Mesenchymal stem cell (in vitro differentiated cells and primary cell): ENCODE results near the gene PBX1.

Experiments
- DNase-seq: peaks from one replicate; pipeline ENCODE4 v3.0.0-alpha.2; 2013
- H2AFZ ChIP-seq: one replicate; pipeline ENCODE4 v1.6.1; 2013; ENCODE audit warnings: low read depth, mild to moderate bottlenecking, control low read depth, inconsistent platforms, low read length, moderate library complexity
- H2AK5ac ChIP-seq: 2 replicates; pipeline ENCODE4 v1.6.1; 2013; ENCODE audit warnings: low read length, moderate library complexity, mild to moderate bottlenecking, inconsistent platforms; ENCODE audit not compliant: severe bottlenecking
- H2BK120ac ChIP-seq: one replicate; pipeline ENCODE4 v1.6.1; 2013; ENCODE audit warnings: low read depth, mild to moderate bottlenecking, inconsistent platforms, low read length, moderate library complexity
- H2BK12ac ChIP-seq, 2 experiments: one replicate each; pipeline ENCODE4 v1.6.1; 2013; ENCODE audit warnings: inconsistent platforms in 2 of 2, low read length in 2 of 2, mild to moderate bottlenecking in 2 of 2, moderate library complexity in 2 of 2, control low read depth in 1 of 2
- H2BK15ac ChIP-seq: one replicate; pipeline ENCODE4 v1.6.1; 2013; ENCODE audit warnings: mild to moderate bottlenecking, low read depth, inconsistent platforms; ENCODE audit not compliant: poor library complexity, severe bottlenecking
- H2BK5ac ChIP-seq: 2 replicates; pipeline ENCODE4 v1.6.1; 2013; ENCODE audit warnings: low read depth, mild to moderate bottlenecking, low read length, control low read depth, inconsistent platforms; ENCODE audit not compliant: poor library complexity, severe bottlenecking
- H3K14ac ChIP-seq, 2 experiments: one replicate each; pipeline ENCODE4 v1.6.1; 2013; ENCODE audit warnings: inconsistent platforms in 2 of 2, low read length in 2 of 2, control low read depth in 1 of 2, mild to moderate bottlenecking in 1 of 2, moderate library complexity in 1 of 2
- H3K18ac ChIP-seq, 2 experiments: one replicate each; pipeline ENCODE4 v1.6.1; 2013; ENCODE audit warnings: inconsistent platforms in 2 of 2, low read length in 2 of 2, control low read depth in 1 of 2, low read depth in 1 of 2, mild to moderate bottlenecking in 1 of 2
- H3K23ac ChIP-seq, 2 experiments: one replicate each; pipeline ENCODE4 v1.6.1; 2013; ENCODE audit warnings: inconsistent platforms in 2 of 2, low read length in 2 of 2, mild to moderate bottlenecking in 2 of 2, moderate library complexity in 2 of 2, control low read depth in 1 of 2
- H3K27ac ChIP-seq: 2 replicates; pipeline ENCODE4 v1.5.1; 2013; ENCODE audit warnings: mild to moderate bottlenecking, moderate library complexity, low read length, control low read depth, inconsistent platforms; ENCODE audit not compliant: poor library complexity, severe bottlenecking
- H3K27me3 ChIP-seq, 2 experiments: 2 replicates each; pipeline versions ENCODE4 v1.6.1 to v1.7.0; 2013; ENCODE audit warnings: low read length in 2 of 2, mild to moderate bottlenecking in 2 of 2, moderate library complexity in 2 of 2, control low read depth in 1 of 2, inconsistent platforms in 1 of 2; ENCODE audit not compliant: control insufficient read depth in 1 of 2, insufficient read depth in 1 of 2
- H3K36me3 ChIP-seq, 2 experiments: 2 replicates each; pipeline versions ENCODE4 v1.6.1 to v1.7.0; 2013; ENCODE audit warnings: low read length in 2 of 2, control low read depth in 1 of 2, inconsistent platforms in 1 of 2, low read depth in 1 of 2, mild to moderate bottlenecking in 1 of 2; ENCODE audit not compliant: insufficient read depth in 2 of 2, control insufficient read depth in 1 of 2
- H3K4ac ChIP-seq, 2 experiments: one replicate each; pipeline ENCODE4 v1.6.1; 2013; ENCODE audit warnings: inconsistent platforms in 2 of 2, low read length in 2 of 2, mild to moderate bottlenecking in 2 of 2, moderate library complexity in 2 of 2, control low read depth in 1 of 2, low read depth in 1 of 2
- H3K4me1 ChIP-seq: 2 replicates; pipeline ENCODE4 v1.6.1; 2013; ENCODE audit warnings: low read depth, low read length, control low read depth; ENCODE audit not compliant: control insufficient read depth, insufficient read depth
- H3K4me2 ChIP-seq: 2 replicates; pipeline ENCODE4 v1.6.1; 2013; ENCODE audit warnings: low read length, mild to moderate bottlenecking, inconsistent platforms; ENCODE audit not compliant: poor library complexity, severe bottlenecking
- H3K4me3 ChIP-seq, 2 experiments: 2 replicates each; pipeline versions ENCODE4 v1.5.1 to v1.7.0; 2013; ENCODE audit warnings: low read length in 2 of 2, mild to moderate bottlenecking in 2 of 2, control low read depth in 1 of 2, low read depth in 1 of 2; ENCODE audit not compliant: insufficient read depth in 1 of 2
- H3K79me1 ChIP-seq: replicated peaks from 2 replicates; pipeline ENCODE4 v1.6.1; 2013; ENCODE audit warnings: mild to moderate bottlenecking, control low read depth, low read length, inconsistent platforms; ENCODE audit not compliant: poor library complexity, severe bottlenecking
- H3K9ac ChIP-seq: 2 replicates; pipeline ENCODE4 v1.7.0; 2013; ENCODE audit warnings: mild to moderate bottlenecking, low read length, moderate library complexity
- H3K9me3 ChIP-seq: 2 replicates; pipeline ENCODE4 v1.7.0; 2013; ENCODE audit warnings: mild to moderate bottlenecking, low read length; ENCODE audit not compliant: control insufficient read depth
- H4K8ac ChIP-seq: one replicate; pipeline ENCODE4 v1.6.1; 2013; ENCODE audit warnings: inconsistent platforms, mild to moderate bottlenecking, low read length, moderate library complexity
- H4K91ac ChIP-seq: one replicate; pipeline ENCODE4 v1.6.1; 2013; ENCODE audit warnings: mild to moderate bottlenecking, low read length, inconsistent platforms
- WGBS: methylation state at CpG from one replicate; pipeline ENCODE4 v1.1.7; 2013; ENCODE audit warnings: mixed read lengths; 5-methylcytosine and 5-hydroxymethylcytosine counted together

Gene PBX1

GRCh38 chr1:164785841-164786534, 227.0 kb downstream of the PBX1 start:
- Histone ChIP-seq H3K27ac (no peak overlapping the region), H3K4me1 (peaks cover 9% of the 10 kb centered on the region), H3K14ac (no peak overlapping the region), H3K4me2 (no peak overlapping the region), H2BK12ac (peak overlapping the region in 1 of 2 experiments; percentile 98), H3K9me3 (no peaks in the 10 kb centered on the region), H3K27me3 (no peaks in the 10 kb centered on the region), H2BK120ac (peak overlapping the region; percentile 0), H3K18ac (peak overlapping the region; percentile 58 to 74), H2BK5ac (no peak overlapping the region), H3K4me3 (no peak overlapping the region), H4K8ac (no peak overlapping the region), H3K9ac (peak overlapping the region; percentile 40), H3K36me3 (no peaks in the 10 kb centered on the region), H3K79me1 (peaks cover 8% of the 10 kb centered on the region), H2AFZ (no peak overlapping the region), H2BK15ac (no peak overlapping the region), H3K4ac (peak overlapping the region in 1 of 2 experiments; percentile 55), H2AK5ac (peak overlapping the region; percentile 83), H3K23ac (peak overlapping the region in 1 of 2 experiments; percentile 36), H4K91ac (peak overlapping the region; percentile 64)
- no peak for DNase-seq
- 98% methylated on average over 5 of the region's 6 CpGs for WGBS

- peak; percentile 77 for DNase-seq
- no peak overlapping the region for H4K8ac ChIP-seq
- no peak overlapping the region for H4K91ac ChIP-seq
- H3K79me1 ChIP-seq = peaks cover 8% of the 10 kb centered on the region
- no peak overlapping the region for H3K27ac ChIP-seq
- no peak overlapping the region for H3K18ac ChIP-seq
- no peak overlapping the region for H2AK5ac ChIP-seq
- H3K9ac ChIP-seq = peak overlapping the region; percentile 58
- no peak overlapping the region for H2AFZ ChIP-seq
- peaks cover 8% of the 10 kb centered on the region for H3K4me1 ChIP-seq
- H3K4ac ChIP-seq = peak overlapping the region in 1 of 2 experiments; percentile 24
- no peaks in the 10 kb centered on the region for H3K36me3 ChIP-seq
- H2BK12ac ChIP-seq = no peak overlapping the region
- H3K9me3 ChIP-seq = no peaks in the 10 kb centered on the region
- peak overlapping the region; percentile 44 for H2BK15ac ChIP-seq
- H3K4me2 ChIP-seq = peak overlapping the region; percentile 3
- WGBS = 36% methylated on average over 5 of the region's 10 CpGs
- H3K4me3 ChIP-seq = no peak overlapping the region
- no peaks in the 10 kb centered on the region for H3K27me3 ChIP-seq
- H3K14ac ChIP-seq = no peak overlapping the region
- no peak overlapping the region for H2BK120ac ChIP-seq
- H2BK5ac ChIP-seq = no peak overlapping the region
- H3K23ac ChIP-seq = no peak overlapping the region
Measured at GRCh38 chr1:164786980-164787833, 228.2 kb downstream of the PBX1 start.

GRCh38 chr1:164787834-164788231, 228.8 kb downstream of the PBX1 start:
- Histone ChIP-seq H3K9me3 (no peaks in the 10 kb centered on the region), H3K4ac (no peak overlapping the region), H3K14ac (no peak overlapping the region), H2AK5ac (no peak overlapping the region), H3K79me1 (peaks cover 8% of the 10 kb centered on the region), H3K27ac (no peak overlapping the region), H2BK12ac (no peak overlapping the region), H3K4me3 (no peak overlapping the region), H3K9ac (peak overlapping the region; percentile 58), H2AFZ (no peak overlapping the region), H3K27me3 (no peaks in the 10 kb centered on the region), H3K23ac (no peak overlapping the region), H3K4me2 (no peak overlapping the region), H4K91ac (no peak overlapping the region), H3K18ac (no peak overlapping the region), H2BK5ac (no peak overlapping the region), H3K36me3 (peaks cover 5 to 6% of the 10 kb centered on the region in 2 experiments), H3K4me1 (peaks cover 8% of the 10 kb centered on the region), H2BK120ac (no peak overlapping the region), H2BK15ac (no peak overlapping the region), H4K8ac (no peak overlapping the region)
- DNase-seq = no peak
- WGBS = 85% methylated on average over 6 of the region's 8 CpGs

- Histone ChIP-seq H2BK120ac (no peak overlapping the region), H3K36me3 (peaks cover 7 to 17% of the 10 kb centered on the region in 2 experiments), H3K4me2 (no peak overlapping the region), H3K4ac (no peak overlapping the region), H2AFZ (no peak overlapping the region), H3K79me1 (peaks cover 8% of the 10 kb centered on the region), H2BK15ac (no peak overlapping the region), H3K27me3 (no peaks in the 10 kb centered on the region), H3K18ac (no peak overlapping the region), H2BK5ac (no peak overlapping the region), H2BK12ac (no peak overlapping the region), H3K9ac (no peak overlapping the region), H3K9me3 (no peaks in the 10 kb centered on the region), H3K23ac (no peak overlapping the region), H3K27ac (no peak overlapping the region), H4K91ac (no peak overlapping the region), H4K8ac (no peak overlapping the region), H2AK5ac (no peak overlapping the region), H3K14ac (no peak overlapping the region), H3K4me3 (no peak overlapping the region), H3K4me1 (peaks cover 10% of the 10 kb centered on the region)
- DNase-seq = no peak
- WGBS = 95% methylated on average over 5 of the region's 6 CpGs
Measured at GRCh38 chr1:164790081-164790480, 231.1 kb downstream of the PBX1 start.
